NT2/D1 (cell line): Measurements from ENCODE around the gene PRSS56.

Experiments used
- DNase-seq: peaks from one replicate; pipeline ENCODE4 v3.0.0-alpha.2; 2011; ENCODE audit warnings: low read depth, low spot score
- H3K27me3 ChIP-seq: 2 replicates; pipeline ENCODE4 v1.6.0; 2011; ENCODE audit warnings: mild to moderate bottlenecking; ENCODE audit not compliant: insufficient read length, insufficient read depth
- H3K36me3 ChIP-seq: 2 replicates; pipeline ENCODE4 v1.6.1; 2011; ENCODE audit warnings: mild to moderate bottlenecking, low read length, mixed read lengths; ENCODE audit not compliant: insufficient read depth, insufficient read length
- H3K4me1 ChIP-seq: 2 replicates; pipeline ENCODE4 v1.5.1; 2011; ENCODE audit not compliant: insufficient read depth, insufficient read length
- H3K4me3 ChIP-seq: 2 replicates; pipeline ENCODE4 v1.5.1; 2011; ENCODE audit warnings: low read depth; ENCODE audit not compliant: insufficient read length
- H3K9ac ChIP-seq: 2 replicates; pipeline ENCODE4 v1.6.0; 2011; ENCODE audit warnings: low read depth; ENCODE audit not compliant: insufficient read length
- H3K9me3 ChIP-seq: 2 replicates; pipeline ENCODE4 v1.5.1; 2011; ENCODE audit warnings: mild to moderate bottlenecking, low read length; ENCODE audit not compliant: insufficient read depth
- SUZ12 ChIP-seq: IDR thresholded peaks from 2 replicates; pipeline ENCODE4 v1.6.1; 2011; ENCODE audit not compliant: insufficient read length, insufficient read depth; ENCODE audit errors: extremely low read depth
- YY1 ChIP-seq: IDR thresholded peaks from 2 replicates; pipeline ENCODE4 v1.6.1; 2011; ENCODE audit not compliant: insufficient read length, insufficient read depth
- ZNF274 ChIP-seq: IDR thresholded peaks from 2 replicates; pipeline ENCODE4 v1.6.1; 2011; ENCODE audit warnings: mild to moderate bottlenecking, low read depth, low read length

Gene PRSS56

GRCh38 chr2:232506709-232507108 lies 13.5 kb upstream of the PRSS56 start:
- peaks cover 9% of the 10 kb centered on the region for H3K4me1 ChIP-seq
- peaks cover 46% of the 10 kb centered on the region for H3K27me3 ChIP-seq
- no peaks in the 10 kb centered on the region for H3K9me3 ChIP-seq
- no peak for TF ChIP-seq SUZ12
- TF ChIP-seq ZNF274: no peak
- TF ChIP-seq YY1: no peak
- no peaks in the 10 kb centered on the region for H3K36me3 ChIP-seq
- no peak overlapping the region for H3K4me3 ChIP-seq
- DNase-seq: no peak
- no peak overlapping the region for H3K9ac ChIP-seq

GRCh38 chr2:232508251-232508650 lies 11.9 kb upstream of the PRSS56 start:
- Histone ChIP-seq H3K36me3 (no peaks in the 10 kb centered on the region), H3K4me1 (peaks cover 14% of the 10 kb centered on the region), H3K9ac (no peak overlapping the region), H3K4me3 (no peak overlapping the region), H3K27me3 (peaks cover 40% of the 10 kb centered on the region), H3K9me3 (no peaks in the 10 kb centered on the region)
- no peak for DNase-seq
- TF ChIP-seq ZNF274 (no peak), YY1 (no peak), SUZ12 (no peak)

- H3K4me1 ChIP-seq: peaks cover 17% of the 10 kb centered on the region
- no peak overlapping the region for H3K9ac ChIP-seq
- H3K27me3 ChIP-seq: peaks cover 12% of the 10 kb centered on the region
- H3K36me3 ChIP-seq: no peaks in the 10 kb centered on the region
- TF ChIP-seq ZNF274 (no peak), SUZ12 (no peak), YY1 (no peak)
- no peak overlapping the region for H3K4me3 ChIP-seq
- DNase-seq: no peak
- H3K9me3 ChIP-seq: no peaks in the 10 kb centered on the region
Observed at GRCh38 chr2:232511336-232511890, 8.8 kb upstream of the PRSS56 start.

GRCh38 chr2:232512602-232513001 lies 7.6 kb upstream of the PRSS56 start:
- peaks cover 3% of the 10 kb centered on the region for H3K27me3 ChIP-seq
- no peak overlapping the region for H3K4me3 ChIP-seq
- H3K36me3 ChIP-seq: no peaks in the 10 kb centered on the region
- peaks cover 14% of the 10 kb centered on the region for H3K4me1 ChIP-seq
- no peak for TF ChIP-seq ZNF274
- no peak for TF ChIP-seq YY1
- TF ChIP-seq SUZ12: no peak
- no peaks in the 10 kb centered on the region for H3K9me3 ChIP-seq
- peak overlapping the region; percentile 2 for H3K9ac ChIP-seq
- no peak for DNase-seq

GRCh38 chr2:232513353-232513752 lies 6.8 kb upstream of the PRSS56 start:
- no peak overlapping the region for H3K9ac ChIP-seq
- peaks cover 6% of the 10 kb centered on the region for H3K27me3 ChIP-seq
- DNase-seq: no peak
- peaks cover 14% of the 10 kb centered on the region for H3K4me1 ChIP-seq
- TF ChIP-seq YY1 (no peak), ZNF274 (no peak), SUZ12 (no peak)
- H3K36me3 ChIP-seq: no peaks in the 10 kb centered on the region
- H3K4me3 ChIP-seq: no peak overlapping the region
- H3K9me3 ChIP-seq: no peaks in the 10 kb centered on the region

- Histone ChIP-seq H3K9ac (no peak overlapping the region), H3K27me3 (peaks cover 9% of the 10 kb centered on the region), H3K9me3 (no peaks in the 10 kb centered on the region), H3K36me3 (no peaks in the 10 kb centered on the region), H3K4me1 (peaks cover 24% of the 10 kb centered on the region), H3K4me3 (no peak overlapping the region)
- TF ChIP-seq ZNF274 (no peak), SUZ12 (no peak), YY1 (no peak)
- no peak for DNase-seq
Observed at GRCh38 chr2:232515639-232516038, 4.5 kb upstream of the PRSS56 start.

GRCh38 chr2:232516551-232516950 lies 3.6 kb upstream of the PRSS56 start:
- Histone ChIP-seq H3K9ac (no peak overlapping the region), H3K4me1 (peaks cover 24% of the 10 kb centered on the region), H3K27me3 (peaks cover 19% of the 10 kb centered on the region), H3K9me3 (no peaks in the 10 kb centered on the region), H3K36me3 (no peaks in the 10 kb centered on the region), H3K4me3 (no peak overlapping the region)
- no peak for TF ChIP-seq SUZ12
- no peak for TF ChIP-seq ZNF274
- no peak for TF ChIP-seq YY1
- no peak for DNase-seq

- no peak for TF ChIP-seq SUZ12
- TF ChIP-seq ZNF274: no peak
- no peak for TF ChIP-seq YY1
- Histone ChIP-seq H3K36me3 (no peaks in the 10 kb centered on the region), H3K27me3 (peaks cover 41% of the 10 kb centered on the region), H3K9me3 (no peaks in the 10 kb centered on the region), H3K4me3 (no peak overlapping the region), H3K9ac (no peak overlapping the region), H3K4me1 (peaks cover 21% of the 10 kb centered on the region)
- DNase-seq: no peak
Observed at GRCh38 chr2:232518844-232519243, 1.3 kb upstream of the PRSS56 start.
